HPDE6-E6E7 (cell line): ENCODE measurements around the gene LRRIQ1.
"Not testable (repeated sequence)": the region's sequence is repeated elsewhere in the genome, so short reads cannot be mapped to it uniquely, and the experiment has no call there.

Experiments
- DNase-seq: peaks from one replicate; pipeline ENCODE4 v3.0.0; 2011; ENCODE audit warnings: missing footprints; ENCODE audit errors: extremely low spot score

Gene LRRIQ1

DNA sequence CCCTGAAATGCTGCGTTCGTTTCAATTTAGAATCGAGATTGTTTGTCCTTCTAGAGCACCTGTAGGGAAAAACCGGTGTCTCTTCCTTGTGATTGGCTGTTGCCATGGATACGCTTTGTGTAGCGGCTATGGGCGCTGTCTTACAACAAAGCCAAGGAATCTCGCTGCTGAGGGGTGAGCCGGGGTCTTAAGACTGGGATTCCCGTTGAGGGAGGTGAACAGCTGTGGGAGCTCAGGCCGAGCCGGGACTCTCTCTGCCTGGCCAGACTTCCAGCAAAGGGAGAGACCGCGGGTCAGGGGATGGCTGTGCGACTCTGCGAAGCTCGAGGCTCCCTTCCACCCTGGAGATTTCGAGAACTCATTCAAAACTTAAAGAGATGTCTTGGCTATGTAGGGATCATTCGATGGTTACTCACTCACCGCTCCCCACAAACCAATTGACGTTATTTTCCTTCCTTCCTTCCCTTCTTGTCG, at the start of gene LRRIQ1, which contains the start of gene TSPAN19:
Gene LRRIQ1 (plus strand): TSS at position 118 of the 474 bp plus-strand sequence. CDS start 1,826 bp downstream, outside the sequence.
Gene TSPAN19 (minus strand): TSS at position 44 of the 474 bp plus-strand sequence. CDS start 6,331 bp downstream, outside the sequence.
- DNase-seq, result peak; percentile 73

DNA sequence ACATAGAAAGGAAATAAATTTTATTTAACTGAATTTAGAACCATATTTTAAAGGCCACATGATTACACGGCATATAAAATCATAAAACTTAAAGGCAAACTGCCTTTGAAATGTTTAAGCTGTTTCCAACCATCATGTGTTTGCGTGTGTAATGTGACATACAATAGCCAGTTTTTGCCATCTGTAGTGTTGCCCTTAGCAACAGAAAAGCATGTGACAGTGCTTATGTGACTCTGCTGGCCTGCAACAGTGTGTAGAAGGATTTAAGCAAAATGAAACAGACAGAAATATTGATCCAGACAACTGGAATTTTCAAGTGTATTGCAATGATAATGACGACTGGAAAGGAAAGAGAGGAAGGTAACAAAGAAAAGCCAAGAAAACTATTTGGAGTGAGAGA, 49.6 kb upstream of the LRRIQ1 start:
- DNase-seq, result no peak

- no peak for DNase-seq
These were observed 41.7 kb upstream of the LRRIQ1 start for GRCh38 chr12:84994426-84994825.

GRCh38 chr12:84995641-84996040, 40.5 kb upstream of the LRRIQ1 start:
- DNase-seq, result no peak

GRCh38 chr12:84996759-84997158, 39.4 kb upstream of the LRRIQ1 start:
- no peak for DNase-seq

DNA sequence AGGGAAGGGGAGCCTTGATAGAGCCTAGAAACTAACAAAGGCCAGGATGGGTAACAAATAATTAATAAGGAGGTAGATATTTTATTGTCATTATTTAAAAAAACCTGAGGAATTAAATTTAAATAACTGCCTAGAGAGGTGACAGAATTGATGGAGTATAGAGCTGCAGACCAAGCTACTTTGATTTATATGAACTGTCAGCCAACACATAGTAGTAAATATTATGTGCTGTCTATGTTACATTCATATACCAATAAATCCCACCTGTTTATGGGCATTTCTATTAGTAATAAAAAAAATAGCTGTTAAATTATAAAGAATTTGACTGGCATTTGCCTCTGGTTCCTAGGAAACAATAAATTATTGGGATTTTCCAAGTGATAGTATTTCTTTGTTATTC, 37.8 kb upstream of the LRRIQ1 start:
- DNase-seq, result no peak

- DNase-seq, result no peak
These were observed 35.4 kb upstream of the LRRIQ1 start for GRCh38 chr12:85000729-85001128.

GRCh38 chr12:85002778-85003296, 33.3 kb upstream of the LRRIQ1 start:
- DNase-seq, result no peak

- DNase-seq, result no peak
These were observed 31.9 kb upstream of the LRRIQ1 start for GRCh38 chr12:85004204-85004603.

DNA sequence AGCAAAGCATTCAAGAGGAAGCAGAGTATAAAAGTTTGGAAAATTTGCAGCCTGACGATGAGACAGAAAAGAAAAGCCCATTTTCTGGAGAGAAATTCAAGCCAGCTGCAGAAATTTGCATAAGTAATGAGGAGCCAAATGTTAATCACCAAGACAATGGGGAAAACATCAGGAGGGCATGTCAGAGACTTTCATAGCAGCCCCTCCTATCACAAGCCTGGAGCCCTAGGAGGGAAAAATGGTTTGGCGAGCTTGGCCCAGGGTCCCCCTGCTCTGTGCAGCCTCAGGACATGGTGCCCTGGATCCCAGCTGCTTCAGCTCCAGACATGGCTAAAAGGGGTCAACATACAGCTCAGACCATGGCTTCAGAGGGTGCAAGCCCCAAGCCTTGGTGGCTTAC, 31.1 kb upstream of the LRRIQ1 start:
- DNase-seq, result not testable (repeated sequence)

DNA sequence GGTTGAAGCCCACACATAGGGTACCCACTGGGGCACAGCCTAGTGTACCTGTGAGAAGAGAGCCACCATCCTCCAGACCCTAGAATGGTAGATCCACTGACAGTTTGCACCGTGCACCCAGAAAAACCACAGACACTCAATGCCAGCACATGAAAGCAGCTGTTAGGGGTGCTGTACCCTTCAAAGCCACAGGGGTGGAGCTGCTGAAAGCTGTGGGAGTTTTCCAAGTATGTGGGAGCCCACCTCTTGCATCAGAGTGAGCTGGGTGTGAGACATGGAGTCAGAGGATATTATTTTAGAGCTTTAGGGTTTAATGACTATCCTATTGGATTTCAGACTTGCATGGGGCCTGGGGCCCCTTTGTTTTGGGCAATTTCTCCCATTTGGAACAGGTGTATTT, 30.5 kb upstream of the LRRIQ1 start:
- no peak for DNase-seq

DNA sequence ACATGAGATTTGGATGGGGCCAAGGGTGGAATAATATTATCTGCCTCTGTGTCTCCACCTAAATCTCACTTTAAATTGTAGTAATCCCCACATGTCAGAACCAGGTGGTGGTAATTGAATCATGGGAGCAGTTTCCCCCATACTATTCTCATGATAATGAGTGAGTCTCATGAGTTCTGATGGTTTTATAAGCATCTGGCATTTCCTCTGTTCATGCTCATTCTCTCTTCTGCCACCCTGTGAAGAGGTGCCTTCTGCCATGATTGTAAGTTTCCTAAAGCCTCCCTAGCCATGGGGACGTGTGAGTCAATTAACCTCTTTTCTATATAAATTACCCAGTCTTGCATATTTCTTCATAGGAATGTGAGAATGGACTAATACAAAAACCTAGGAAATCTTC, 29.9 kb upstream of the LRRIQ1 start:
- DNase-seq, result no peak

- DNase-seq, result no peak
These were observed 28.3 kb upstream of the LRRIQ1 start for GRCh38 chr12:85007836-85008235.

DNA sequence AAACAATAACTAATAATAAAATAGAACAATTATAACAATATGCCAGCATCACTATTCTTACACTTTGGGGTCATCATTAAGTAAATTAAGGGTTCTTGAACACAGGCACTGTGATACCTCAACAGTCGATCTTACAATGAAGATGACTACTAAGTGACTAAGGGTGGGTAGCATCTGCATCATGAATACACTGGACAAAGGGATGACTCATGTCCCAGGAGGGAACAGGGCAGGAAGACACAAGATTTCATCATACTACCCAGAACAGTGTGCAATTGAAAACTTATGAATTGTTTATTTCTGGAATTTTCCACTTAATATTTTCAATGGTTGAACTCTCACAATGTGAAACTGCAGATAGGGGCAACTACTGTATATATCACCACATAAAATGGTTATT, 19.7 kb upstream of the LRRIQ1 start:
- peak; percentile 71 for DNase-seq

DNA sequence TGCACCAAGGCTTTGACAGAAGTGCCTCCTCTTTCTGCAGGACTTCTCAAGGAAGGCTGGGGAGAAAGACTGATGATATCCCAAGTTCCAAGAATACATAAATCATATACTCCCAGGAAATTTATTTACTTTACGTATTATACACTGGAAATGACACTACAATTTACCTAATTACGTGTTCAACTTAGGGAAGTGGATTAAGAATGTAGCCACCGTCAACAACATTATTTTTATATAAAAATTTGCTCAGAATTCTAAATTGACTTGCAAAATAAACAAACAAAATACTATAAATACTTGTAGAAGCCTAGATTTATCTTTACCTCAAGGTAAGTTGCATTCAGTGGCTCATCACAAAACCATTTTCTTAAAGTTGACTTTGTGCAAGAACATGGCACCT, 19.0 kb upstream of the LRRIQ1 start:
- DNase-seq, result no peak

DNA sequence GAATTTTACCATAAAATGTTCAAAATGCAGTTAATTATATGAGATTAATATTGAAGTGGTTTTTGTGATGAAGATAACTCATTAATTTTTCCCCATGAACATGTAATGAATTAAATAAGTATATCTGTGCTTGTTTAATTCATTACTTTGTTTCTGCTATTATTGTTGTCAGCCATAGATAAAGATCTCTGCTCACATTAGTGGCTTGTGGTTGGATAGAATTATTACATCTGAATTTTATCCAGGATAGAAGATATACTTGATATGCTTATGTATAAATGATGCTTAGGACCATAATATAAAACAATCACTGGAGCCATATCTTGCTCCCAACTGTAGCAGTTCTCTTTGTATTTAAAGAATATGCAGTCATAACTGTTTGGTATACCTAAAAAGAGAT, 18.5 kb upstream of the LRRIQ1 start:
- no peak for DNase-seq

GRCh38 chr12:85018098-85018497, 18.1 kb upstream of the LRRIQ1 start:
- no peak for DNase-seq

DNA sequence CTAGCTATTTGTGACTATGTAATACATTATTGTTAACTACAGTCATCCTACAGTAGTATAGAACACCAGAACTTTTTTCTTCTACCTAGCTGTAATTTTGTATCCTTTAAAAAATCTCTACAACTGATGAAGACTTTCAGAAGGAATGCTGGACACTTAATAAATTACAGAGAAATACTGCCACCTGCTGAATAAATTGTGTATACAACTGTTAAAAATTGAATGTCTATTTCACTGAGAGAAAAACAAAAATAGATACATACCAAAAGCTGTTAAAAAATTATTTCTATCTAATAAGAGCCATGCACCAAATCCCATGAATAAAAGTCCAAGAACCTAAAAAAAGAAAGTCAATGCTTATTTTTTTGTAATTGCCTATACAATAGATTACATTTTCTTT, 6.7 kb upstream of the LRRIQ1 start:
- peak; percentile 4 for DNase-seq

GRCh38 chr12:85036733-85037132, 582 bp downstream of the LRRIQ1 start:
- DNase-seq, result no peak

GRCh38 chr12:85041395-85041794, 5.2 kb downstream of the LRRIQ1 start:
- DNase-seq, result no peak

GRCh38 chr12:85043829-85044228, 7.7 kb downstream of the LRRIQ1 start:
- DNase-seq, result no peak

- no peak for DNase-seq
These were observed 21.3 kb downstream of the LRRIQ1 start for GRCh38 chr12:85057370-85057963.

- DNase-seq, result no peak
These were observed 22.2 kb downstream of the LRRIQ1 start for GRCh38 chr12:85058339-85058738.

- DNase-seq, result no peak
These were observed 23.4 kb downstream of the LRRIQ1 start for GRCh38 chr12:85059594-85059993.
